Stimulated activated CD8-positive, alpha-beta memory T cell treated with anti-CD3 and anti-CD28 coated beads, Interleukin-2, amount 100 ng/mL, for 48 hours (primary cell): ENCODE results near the gene C17orf75.

ENCODE experiments used
- DNase-seq, 2 donors: peaks; one replicate each; pipeline ENCODE4 v3.0.0-alpha.2; 2020; ENCODE audit warnings: low read depth in 2 of 2

The C17orf75 gene

DNA sequence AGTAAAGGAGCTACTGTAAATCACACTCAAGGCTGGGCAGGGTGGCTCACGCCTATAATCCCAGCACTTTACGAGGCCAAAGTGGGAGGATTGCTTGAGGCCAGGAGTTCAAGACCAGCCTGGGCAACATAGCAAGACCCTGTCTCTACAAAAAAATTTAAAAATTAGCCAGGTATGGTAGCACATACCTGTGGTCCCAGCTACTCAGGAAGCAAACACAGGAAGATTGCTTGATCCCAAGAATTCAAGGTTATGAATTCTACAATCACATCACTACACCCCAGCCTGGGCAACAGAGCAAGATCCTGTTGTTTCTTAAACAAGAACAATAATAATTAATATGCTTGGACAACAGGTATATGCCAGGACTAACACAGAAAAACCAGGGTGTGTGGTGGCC, 63.2 kb downstream of the C17orf75 start:
- DNase-seq = no peak
